AG08395 (cell line): ENCODE data around the gene UPK2.

Experiments
- DNase-seq: peaks from one replicate; pipeline ENCODE4 v3.0.0; 2012; ENCODE audit warnings: mixed read lengths, low spot score

UPK2 gene

DNA sequence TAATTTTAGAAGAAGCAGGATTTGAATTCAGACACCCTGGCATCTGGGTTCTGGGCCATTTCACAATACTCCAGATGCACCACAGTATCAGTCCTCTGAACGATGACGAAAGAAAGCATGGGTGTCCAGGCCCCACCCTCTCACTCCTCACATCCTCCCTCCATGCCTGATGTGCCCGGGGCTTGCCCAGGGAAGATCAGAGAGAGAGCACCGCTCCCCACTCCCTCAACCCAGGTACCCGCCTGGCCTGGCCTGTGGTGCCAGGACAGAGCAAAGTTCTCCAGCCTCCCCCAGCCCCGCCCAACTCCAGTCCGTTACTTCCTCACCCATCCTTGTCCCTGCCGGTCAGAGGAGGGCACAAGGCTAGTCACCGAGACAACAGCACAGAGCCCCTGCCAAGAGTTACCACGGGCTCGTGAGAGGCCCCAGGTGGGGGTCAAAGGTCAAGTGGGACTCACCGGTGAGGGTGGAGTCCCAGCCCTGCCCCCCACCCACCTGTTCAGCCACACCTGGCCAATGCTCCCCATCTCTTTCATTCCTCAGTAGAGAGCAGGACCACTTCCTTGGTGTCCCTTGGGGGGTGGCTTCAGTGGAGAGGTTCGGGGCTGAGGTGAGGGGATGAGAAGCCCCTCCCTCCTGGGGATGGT lies 38.5 kb upstream of the UPK2 start:
- DNase-seq = peak; percentile 67

DNA sequence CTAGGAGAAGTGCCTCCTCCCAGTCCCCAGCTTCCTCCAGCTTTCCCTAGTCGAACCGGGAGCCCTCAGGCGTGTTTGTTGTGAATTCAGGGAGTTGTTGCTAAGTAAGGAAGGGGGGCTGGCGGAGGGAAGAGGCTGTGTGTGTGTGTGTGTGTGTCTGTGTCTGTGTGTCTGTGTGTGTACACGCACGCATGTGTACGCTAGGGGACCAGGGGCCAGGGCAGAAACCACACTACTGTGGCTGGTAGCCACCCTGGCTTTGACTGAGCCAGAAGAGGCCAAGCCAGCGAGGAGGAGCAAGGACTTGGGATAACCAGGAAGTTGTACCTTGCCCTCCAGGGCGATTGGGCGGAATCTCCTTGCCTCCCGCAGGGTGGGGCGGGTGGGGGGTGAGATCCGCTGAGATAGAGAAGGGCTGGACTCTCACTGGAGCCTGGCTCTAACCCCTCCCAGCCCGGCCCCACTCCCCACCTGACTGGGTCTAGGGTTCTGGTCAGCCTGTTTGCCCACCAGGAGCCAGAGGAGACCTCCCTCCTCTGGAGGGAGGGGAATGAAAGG lies 37.9 kb upstream of the UPK2 start:
- peak; percentile 69 for DNase-seq

DNA sequence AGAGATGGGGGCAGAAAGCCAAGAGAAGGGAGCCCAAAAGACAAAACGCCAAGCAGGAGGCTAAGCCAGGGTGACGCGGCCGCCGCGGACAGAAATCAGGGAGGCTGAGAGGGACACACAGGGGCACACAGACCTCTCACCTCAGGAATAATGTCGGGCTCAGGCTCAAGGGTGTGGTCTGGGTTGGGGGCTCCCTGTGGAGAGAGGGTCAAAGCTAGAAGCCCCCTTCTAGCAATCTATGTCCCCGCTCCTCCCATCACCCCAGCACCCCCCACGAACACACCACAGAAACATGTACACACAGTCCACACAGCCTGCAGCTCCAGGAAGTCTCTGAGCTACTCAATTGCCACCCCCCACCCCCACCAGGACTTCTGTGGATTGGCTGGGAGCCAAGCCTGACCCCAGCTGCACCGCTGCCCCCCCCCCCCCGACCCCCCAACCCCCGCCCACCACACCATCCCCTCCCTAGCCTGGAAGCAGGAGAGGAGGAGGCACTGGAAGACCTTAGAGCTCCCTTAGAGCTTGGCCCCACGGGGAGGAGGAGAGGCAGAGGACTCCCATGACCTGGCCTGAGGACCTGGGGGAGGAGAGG lies 37.3 kb upstream of the UPK2 start:
- DNase-seq = no peak

DNA sequence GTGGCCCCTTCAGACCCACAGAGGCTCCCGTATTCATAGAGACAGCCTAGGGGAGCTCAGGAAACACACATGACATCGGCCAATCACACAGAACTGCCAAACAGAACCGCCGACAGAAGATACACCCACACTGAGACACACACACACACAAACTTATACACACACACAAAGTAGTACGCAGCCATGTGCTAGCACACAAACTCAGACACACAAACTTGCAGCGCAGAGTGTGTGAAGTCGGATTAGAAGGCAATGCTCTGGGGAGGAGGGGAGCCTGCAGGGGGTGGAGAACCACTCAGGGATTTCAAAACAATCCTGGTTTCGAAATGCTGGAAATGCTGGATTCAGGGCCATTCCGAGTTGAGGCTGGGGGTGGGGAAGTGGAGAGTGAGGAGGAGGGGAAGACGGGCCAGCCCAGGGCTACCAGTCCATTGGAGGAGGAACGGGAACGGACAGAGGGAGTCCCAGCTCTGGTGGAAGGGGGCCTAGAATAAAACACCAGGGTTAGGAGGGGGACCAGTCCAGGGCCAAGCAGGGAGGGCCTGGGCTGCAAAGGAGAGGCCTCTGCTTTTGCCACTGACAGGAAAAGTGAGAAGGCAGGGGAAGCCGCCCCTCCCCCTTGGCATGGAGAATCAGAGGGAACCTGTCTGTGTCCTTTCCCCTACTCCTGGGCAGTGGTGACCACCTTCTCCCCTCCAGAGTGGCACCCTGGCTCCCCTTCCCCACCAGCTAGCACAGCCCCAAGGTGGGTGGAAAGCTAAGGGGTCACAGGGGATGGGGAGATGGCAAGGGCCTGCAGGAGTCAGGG lies 34.8 kb upstream of the UPK2 start:
- DNase-seq = peak; percentile 71

DNA sequence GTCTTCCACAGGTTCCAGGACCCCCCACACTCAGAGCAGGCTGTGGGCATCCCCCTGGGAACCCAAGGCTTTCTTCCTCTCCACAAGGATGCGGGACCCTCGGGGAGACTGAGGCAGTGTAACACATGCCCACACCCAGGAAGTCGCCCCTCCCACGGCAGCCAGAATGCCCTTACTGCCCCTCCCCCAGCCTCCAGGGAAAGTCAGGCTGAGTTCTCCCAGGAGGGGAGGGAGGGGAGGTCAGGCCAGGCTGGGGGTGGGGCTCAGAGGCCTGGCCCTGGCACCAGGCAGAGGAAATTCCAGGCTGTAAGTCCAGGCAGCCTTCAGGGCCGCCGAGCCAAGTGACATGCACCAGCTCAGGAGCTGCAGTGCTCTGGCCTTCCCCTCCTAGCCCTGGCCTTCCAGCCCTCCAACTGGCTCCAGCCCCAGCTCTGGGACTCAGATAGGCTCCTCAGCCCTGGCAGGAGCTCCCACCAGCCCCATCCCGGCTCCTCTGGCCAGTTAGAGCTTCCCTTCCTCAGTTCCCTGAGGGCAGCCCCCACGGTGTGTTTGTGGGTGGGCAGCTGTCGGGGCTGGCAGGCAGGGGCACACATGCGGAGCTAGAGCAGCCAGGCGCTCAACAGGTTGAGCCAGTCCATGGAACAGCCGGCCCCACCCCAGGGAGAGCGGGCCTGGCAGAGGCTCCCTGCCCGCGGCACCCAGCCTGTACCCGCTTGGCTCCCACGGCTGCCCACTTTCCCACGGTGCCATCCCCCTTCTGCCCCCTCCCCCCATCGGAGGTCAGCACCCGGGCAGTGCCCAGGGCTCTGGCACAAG lies 34.0 kb upstream of the UPK2 start:
- peak; percentile 77 for DNase-seq

DNA sequence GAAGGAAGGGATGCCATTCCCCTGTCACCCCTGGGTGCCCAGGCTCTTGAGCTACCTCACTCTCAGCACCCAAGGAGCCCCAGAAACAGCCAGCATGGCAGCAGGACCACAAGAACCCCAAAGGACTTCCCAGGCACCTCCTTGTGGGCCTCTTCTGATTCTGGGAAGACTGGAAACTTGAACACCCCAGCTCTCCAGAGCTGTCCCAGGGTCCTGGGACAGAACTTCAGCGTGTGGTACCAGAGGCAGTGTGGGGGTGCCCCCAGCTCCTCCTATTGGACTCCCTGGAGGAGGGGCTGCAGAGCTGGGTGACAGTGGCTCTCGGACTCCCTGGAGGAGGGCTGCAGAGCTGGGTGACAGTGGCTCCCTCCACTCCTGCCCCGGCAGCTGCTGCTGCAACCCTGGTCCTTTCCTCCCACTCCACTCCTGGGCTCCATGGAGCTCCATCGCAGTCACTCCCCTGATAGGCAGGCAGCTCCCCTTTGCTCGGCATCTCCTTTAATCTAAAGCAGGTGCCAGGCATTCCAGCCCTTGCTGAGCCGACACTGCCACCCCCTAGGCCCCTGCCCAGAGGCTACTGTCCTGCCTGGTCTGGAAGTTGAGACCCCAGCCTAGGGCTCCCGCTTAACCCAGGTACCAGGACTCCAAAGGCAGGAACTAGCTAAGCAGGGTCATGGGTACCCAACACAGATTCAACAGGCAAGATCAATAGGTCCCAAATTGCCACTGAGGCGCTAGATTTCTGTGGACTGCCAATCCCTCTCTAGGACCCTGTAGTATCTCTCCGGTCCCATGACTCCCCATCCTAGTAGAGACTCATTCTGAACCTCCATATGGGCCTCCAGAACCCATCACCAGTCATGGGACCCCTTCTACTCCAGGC lies 33.1 kb upstream of the UPK2 start:
- no peak for DNase-seq

DNA sequence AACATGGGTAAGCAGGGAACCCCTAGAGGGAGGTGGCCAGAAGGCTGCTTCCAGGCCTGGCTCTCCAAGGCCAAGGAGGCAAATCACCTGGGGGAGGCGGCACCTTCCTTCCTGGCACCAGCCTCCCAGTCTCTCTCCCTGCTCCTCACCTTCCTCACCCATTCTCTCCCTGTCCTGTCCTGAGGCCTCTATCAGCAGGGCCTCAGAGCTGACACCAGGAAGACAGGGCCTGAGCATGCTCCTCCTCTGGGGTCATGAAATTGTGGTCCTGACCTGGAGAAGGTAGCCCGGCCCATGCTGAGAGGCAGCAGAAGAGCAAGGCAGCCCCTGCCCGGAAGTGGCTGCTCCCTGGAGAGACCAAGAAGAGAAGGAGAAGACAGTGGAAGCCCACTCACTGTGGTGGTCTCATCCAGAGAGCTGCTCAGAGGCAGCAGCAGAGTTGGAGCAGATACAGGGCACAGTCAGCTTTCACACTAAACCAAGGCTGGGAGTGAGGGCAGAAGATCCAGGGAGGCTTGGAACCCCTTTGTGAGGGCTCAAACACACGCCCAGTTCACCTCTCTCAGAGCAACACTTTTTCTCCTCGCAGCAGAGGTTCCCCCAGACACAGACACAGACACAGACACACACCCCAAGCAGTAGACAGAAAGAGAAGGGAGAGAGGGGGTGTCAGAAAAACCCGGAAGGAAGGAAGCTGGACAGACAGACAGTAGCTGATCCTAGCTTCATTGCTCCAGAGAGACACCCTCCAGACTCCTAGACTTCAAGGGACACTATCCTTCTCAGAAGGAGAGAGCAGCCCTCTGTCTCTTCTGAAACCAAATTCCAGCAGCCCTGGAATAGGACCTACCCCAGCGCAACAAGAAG lies 32.1 kb upstream of the UPK2 start:
- no peak for DNase-seq

DNA sequence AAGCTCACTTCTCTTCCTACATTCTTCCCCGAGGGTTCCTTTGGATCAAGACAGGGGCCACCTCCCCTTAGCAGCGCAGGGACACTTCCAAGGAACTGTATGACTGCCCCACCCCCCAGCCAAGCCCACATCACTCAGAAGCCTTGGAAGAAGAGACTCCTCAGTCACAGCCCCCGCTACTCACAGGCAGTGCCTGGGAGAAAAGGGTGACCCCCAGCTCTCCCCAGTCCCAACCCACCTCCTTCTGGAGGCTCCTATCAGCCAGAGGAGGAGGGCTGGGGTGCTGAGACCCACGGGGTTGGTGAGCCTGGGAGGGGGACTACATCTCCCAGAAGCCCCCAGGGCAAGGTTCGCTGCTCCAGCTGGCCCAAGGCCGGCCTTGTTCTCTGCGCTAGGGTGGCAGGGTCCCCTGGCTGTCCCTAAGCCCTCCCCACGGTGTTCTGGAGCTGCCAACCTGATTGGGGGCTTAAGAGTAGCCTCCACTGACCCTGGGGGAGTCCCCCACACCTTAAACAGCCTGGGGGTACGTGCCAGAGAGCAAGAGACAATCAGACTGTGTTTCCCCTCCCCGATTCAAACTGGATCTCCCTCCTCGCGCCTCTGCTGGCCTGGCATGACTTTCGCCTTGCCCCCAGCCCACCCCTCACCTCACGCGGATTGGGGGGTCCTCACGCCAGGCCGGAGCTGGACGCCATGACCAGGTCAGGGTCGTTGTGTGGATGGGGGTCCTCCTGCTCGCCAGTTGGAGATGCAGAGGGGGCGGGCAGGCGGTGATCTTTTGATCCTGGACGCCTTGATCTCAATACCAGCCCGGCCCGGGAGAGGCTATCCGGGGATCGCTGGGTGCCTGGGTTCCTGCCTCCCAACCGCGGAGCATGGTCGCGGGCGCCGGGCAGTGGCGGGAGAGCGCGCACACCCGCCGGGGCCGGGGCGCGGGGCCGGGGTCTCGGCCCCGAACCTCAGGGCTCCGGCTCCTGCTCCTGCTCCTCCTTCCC lies 31.2 kb upstream of the UPK2 start:
- no peak for DNase-seq

DNA sequence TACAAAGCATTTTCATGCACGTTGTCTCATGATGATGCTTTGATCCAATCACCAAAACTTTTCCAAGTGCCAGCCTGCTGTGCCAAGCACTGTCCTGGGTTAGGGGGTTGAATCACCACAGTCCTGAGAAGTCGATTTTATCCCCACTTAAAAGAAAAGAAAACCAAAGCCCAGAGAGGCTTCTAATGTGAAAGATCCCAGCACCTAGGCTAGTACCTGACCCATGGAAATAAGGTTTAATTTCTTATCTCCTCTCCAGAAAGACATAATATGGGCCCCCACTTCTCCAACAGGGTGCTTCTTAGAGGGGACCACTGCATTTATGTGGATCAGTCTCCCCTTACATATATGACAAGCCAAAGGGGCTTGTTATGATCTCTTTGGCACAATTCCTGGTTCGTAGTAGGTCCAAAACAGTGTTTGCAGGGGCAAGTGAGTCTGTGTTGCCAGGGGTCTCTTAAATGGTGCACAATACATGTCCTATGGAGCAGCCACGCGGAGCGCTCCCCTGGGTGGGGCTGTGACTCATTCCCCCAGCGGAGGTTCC lies 28.5 kb upstream of the UPK2 start:
- DNase-seq = no peak

DNA sequence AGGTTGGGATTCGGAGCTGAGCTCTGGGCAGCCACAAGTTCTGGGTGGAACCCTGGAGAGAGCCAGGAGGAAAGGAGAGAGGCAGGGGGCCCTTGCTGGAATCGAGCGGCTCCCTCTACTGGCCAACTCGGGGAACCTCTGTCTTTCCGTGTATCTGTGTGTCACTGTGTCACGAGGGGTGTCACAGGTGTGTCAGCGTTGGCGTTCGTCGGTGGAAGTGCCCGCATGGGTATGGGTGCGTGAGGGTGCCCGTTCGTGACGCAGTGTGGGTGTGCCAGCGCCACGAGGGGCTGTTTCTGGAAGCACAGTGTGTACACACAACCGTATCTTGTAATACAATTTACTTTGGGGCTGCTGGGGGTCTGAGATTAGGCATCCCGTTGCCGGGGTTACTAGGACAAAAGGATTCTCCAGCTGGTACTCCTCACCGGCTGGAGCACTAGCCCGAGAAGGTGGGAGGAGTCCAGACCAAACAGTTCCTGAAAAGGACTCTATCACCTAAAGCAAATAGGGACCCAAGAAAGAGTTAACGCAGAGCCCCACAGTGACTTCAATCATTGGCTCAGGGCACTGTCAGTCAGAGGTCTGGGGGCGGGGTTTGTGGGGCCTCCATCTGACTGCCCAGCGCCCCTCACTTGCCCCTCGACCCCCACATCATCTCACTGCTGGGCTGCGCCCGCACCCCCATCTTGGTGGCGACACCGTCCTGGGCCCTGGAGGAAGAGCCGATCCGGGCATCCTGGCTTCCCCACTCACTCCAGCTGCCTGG lies 27.8 kb upstream of the UPK2 start:
- peak; percentile 98 for DNase-seq

DNA sequence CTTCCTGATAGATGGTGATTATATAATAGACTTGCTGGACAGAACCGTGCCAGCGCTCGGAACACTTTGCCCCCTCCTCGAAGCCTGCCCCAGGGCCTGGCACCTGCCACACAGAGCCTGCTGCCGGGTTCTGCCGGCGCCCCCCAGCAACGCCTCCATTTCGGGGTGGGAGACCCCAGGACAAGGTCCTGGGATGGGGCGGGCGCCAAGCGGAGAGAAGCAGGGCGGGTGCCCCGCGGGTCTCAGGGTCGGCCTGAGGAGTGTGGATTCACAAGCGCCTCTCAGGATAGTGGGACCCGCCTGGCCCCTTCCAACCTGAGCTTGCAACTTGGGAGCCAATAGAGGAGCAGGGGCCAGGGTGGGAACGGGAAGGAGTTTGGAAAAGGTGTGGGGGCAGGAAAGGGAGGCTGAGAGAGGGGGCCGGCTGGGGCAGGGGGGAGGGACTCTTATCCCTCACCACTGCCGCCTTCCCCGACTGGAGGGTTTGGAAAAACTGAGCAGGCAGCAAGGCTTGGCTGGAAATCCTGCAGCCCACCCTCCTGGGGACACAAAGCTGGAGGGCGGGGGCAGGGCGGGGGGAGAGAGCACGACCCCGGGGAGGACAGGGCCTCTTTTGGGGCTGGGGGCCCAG lies 27.1 kb upstream of the UPK2 start:
- peak; percentile 65 for DNase-seq

DNA sequence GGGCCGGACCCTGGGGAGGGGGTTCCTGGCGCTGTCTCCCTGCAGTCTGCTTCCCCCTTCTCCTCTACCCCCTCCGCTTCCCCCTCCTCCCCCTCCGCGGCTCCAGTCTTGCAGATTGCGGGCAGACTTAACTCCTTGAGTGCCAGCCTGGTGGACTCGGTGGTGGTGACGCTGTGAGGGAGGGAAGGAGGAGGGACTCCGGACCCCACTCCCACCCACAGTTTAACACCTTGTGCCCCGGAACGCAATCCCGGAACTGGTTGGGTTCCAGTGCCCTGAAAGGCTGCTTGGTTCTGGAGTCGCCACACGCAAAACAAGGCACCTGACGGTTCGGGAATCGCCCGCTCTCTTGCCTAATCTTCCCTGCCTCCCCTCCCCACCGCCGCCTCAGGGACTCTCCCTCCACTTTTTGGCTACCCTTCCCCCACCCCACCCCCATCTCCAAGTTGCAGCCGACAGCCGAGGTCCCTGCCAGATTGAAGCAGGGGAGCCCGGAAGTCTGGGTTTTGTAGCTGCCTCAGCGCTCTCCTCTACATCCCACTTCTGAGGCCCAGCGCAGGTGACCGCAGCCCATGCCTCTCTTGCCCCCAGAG lies 26.5 kb upstream of the UPK2 start:
- peak; percentile 66 for DNase-seq

DNA sequence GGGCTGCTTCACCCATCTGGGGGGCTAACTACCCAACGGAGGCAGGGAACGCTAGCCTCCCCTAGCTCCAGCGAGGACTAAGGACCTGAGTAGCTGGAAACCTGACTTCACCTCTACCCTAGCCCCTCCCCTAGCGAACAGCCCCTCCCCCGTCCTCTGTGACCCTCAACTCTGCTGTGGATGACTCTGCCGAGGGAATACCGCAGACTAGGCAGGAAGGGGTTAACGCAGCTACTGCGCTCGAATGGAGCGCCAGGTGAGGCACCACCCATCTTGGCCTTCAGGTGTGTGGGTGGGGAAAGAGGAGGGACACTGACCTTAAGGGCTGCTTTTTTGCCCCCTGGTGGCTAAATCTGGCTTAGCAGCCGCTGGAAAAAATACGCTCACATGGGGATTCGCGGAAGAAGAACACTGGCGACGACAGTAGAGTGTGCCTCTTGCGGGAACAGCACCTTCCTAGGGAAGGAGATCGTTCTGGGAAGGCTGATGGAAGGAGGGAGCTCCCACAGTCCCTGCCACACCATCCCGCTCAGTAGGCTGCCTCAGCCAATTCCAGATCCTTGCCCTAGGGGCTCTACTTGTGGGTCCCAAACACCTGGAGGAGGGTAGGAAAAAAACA lies 25.9 kb upstream of the UPK2 start:
- peak; percentile 74 for DNase-seq

DNA sequence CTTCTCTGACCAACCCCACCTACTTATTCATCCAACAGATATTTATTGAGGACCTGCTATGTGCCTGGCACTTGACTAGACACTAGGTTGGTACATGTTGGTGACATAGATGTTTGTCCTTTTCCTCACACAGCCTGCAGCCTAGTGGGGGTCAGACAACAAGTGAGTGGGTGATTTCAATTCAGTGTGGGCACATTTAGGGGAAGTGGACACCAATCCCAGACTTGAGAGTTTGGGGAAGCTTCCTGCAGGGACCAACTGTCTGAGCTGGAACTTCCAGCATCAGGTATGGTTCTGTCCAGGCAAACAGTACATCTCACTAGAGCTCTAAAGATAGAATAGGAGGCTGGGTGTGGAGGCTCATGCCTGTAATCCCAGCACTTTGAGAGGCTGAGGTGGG lies 24.5 kb upstream of the UPK2 start:
- DNase-seq = no peak

DNA sequence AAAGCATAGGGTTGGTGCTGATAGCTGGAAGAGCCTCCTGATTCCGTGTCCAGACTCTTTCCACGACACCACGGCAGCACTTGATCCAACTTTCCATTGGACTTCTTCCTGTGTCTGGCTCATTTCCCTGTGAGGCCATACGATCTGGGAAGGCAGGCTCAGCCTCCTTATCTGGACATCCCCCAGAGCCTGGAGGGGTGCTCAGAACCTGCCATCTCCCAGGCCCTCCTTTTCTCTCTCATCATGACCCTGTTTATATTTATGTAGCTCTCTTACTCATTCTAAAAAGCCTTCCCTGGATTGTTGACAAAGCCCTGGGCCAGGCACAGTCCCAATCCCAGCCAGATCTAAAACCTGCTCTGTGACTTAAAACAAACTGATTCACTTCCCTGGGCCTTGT lies 22.6 kb upstream of the UPK2 start:
- DNase-seq = no peak

DNA sequence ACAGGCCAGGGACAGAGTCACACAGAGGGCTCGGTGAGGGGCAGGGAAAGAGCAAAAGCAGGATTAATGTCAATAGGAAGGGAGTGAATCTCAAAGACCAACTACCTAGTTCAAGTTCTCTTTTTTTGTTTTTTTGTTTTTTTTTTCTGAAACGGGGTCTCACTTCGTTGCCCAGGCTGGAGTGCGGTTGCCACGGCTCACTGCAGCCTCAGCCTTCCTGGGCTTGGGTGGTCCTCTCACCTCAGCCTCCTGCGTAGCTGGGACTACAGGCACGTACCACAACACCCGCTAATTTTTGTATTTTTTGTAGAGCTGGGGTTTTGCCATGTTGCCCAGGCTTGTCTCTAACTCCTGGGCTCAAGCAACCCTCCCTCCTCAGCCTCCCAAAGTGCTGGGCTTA lies 20.7 kb upstream of the UPK2 start:
- DNase-seq = no peak
